IPS-18a (cell line): ENCODE measurements around the gene TNRC6B.
"Not testable (repeated sequence)": the region's sequence is repeated elsewhere in the genome, so short reads cannot be mapped to it uniquely, and the experiment has no call there.

Experiments
- H3K27ac ChIP-seq: one replicate; pipeline ENCODE4 v1.5.1; 2013; ENCODE audit warnings: low read length
- H3K27me3 ChIP-seq: one replicate; pipeline ENCODE4 v1.6.1; 2013; ENCODE audit warnings: mild to moderate bottlenecking, low read length; ENCODE audit not compliant: control insufficient read depth, insufficient read depth
- H3K36me3 ChIP-seq: one replicate; pipeline ENCODE4 v1.6.1; 2013; ENCODE audit warnings: low read depth, low read length; ENCODE audit not compliant: control insufficient read depth
- H3K4me1 ChIP-seq: one replicate; pipeline ENCODE4 v1.6.1; 2013; ENCODE audit warnings: low read depth, low read length; ENCODE audit not compliant: control insufficient read depth
- H3K4me3 ChIP-seq: one replicate; pipeline ENCODE4 v1.5.1; 2013; ENCODE audit warnings: low read length
- H3K9ac ChIP-seq: one replicate; pipeline ENCODE4 v1.6.1; 2013; ENCODE audit warnings: mild to moderate bottlenecking, low read length, moderate library complexity
- H3K9me3 ChIP-seq: one replicate; pipeline ENCODE4 v1.6.1; 2013; ENCODE audit warnings: low read depth, low read length; ENCODE audit not compliant: control insufficient read depth

Gene TNRC6B

DNA sequence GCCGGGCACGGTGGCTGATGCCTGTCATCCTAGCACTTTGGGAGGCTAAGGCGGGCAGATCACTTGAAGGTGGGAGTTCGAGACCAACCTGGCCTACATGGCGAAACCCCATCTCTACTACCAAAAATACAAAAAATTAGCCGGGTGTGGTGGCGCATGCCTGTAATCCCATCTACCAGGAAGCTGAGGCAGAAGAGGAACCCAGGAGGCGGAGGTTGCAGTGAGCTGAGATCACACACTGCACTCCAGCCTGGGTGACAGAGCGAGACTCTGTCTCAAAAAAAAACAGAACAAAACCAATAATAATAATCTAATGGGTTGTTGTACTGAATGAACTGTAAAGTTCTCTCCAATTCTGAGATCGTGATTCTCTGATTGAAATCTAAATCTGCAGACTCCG is 200.7 kb downstream of the TNRC6B start:
- H3K9me3 ChIP-seq, H3K4me3 ChIP-seq, H3K27ac ChIP-seq, H3K36me3 ChIP-seq, H3K4me1 ChIP-seq, H3K9ac ChIP-seq, H3K27me3 ChIP-seq: not testable (repeated sequence)

DNA sequence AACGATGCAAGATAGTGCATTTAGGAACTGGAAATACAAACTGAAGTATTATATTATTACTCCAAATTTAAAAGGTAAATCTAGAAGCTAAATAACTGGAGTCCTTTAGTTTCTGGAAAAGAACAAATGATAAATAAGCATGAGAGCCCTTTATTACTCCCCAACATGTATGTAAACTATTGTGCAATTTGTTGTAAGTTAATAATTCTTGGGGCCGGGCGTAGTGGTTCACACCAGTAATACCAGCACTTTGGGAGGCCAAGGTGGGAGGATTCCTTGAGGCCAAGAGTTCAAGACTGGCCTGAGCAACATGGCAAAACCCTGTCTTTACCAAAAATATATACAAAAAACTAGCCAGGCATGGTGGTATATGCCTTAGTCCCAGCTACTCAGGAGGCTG is 203.7 kb downstream of the TNRC6B start:
- Histone ChIP-seq H3K36me3 (no peaks in the 10 kb centered on the region), H3K27me3 (no peaks in the 10 kb centered on the region), H3K9me3 (no peaks in the 10 kb centered on the region), H3K27ac (no peak overlapping the region), H3K4me3 (no peak overlapping the region), H3K9ac (no peak overlapping the region), H3K4me1 (no peaks in the 10 kb centered on the region)

DNA sequence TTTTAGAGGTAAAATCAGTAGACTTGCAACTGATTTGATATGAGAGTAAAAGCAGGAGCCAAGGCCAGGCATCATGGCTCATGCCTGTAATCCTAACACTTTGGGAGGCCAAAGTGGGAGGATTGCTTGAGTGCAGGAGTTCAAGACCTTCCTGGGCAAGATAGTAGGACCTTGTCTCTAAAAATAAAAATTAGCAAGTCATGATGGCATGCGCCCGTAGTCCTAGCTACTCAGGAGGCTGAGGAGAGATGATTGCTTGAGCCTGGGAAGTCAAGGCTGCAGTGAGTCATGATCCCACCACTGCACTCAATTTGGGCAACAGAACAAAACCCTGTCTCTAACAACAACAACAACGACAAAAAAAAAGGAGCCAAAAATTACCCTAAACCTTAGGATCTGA is 206.2 kb downstream of the TNRC6B start:
- no peak overlapping the region for H3K27ac ChIP-seq
- H3K9ac ChIP-seq: no peak overlapping the region
- H3K4me1 ChIP-seq: no peaks in the 10 kb centered on the region
- H3K36me3 ChIP-seq: no peaks in the 10 kb centered on the region
- H3K4me3 ChIP-seq: no peak overlapping the region
- H3K27me3 ChIP-seq: no peaks in the 10 kb centered on the region
- no peaks in the 10 kb centered on the region for H3K9me3 ChIP-seq

DNA sequence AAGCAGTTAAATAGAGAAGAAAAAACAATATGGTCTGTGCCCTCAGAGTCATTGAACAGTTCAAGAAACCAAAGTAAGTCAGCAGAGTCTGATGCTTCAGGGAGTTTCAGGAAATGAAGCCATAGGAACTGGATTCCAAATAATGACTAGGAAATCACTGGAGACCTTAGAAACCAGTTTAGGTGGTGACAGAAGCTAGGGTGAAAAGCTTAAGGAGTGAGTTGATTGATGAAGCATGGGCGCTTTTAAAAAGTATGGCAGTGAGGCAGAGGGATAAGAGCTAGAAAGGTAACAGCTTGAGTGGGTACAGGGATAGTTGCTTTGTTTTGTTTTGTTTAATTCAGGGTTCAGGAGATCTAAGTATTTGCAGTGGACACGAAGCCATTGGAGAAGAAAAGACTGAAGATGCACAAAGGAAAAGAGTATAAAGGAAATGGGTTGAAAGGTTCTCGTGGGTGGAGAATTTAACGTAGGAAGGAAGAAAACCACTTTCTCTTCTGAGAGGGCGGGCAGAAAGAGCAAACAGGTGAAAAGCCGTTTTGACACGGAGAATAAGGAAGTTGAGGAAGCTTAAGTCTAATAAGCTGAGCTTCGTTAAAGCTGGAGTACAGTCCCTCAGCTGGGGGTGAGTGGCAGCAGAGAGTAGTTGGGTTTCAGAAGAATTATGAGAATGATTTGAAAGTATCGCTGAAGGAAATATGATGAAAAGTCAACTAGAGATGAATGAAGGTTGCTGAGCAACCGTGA is 207.5 kb downstream of the TNRC6B start:
- Histone ChIP-seq H3K36me3 (no peaks in the 10 kb centered on the region), H3K4me3 (no peak overlapping the region), H3K27me3 (no peaks in the 10 kb centered on the region), H3K9me3 (no peaks in the 10 kb centered on the region), H3K4me1 (no peaks in the 10 kb centered on the region), H3K27ac (no peak overlapping the region), H3K9ac (no peak overlapping the region)
